HCT116 (cell line): Measurements from ENCODE around the gene NUDT16. TPM values are rescaled to one million over a fixed set of nuclear protein-coding genes. Genes with fewer than 3 reads are reported as not detected.

Source experiments
- ATAC-seq: fragments of 200-7000 bp; cut with Tn5 transposase; 2 replicates; pipeline ENCODE4 v1.9.1; 2020; ENCODE audit warnings: mild to moderate bottlenecking, moderate library complexity
- BruUV-seq: library from RNA; stranded (reverse); fragments of 400-500 nt; replicated peaks from 2 replicates; lab custom pipeline; 2021; lab: Mats Ljungman, UMichigan
- CTCF ChIA-PET: fragments of 300-600 bp; sonication (Branson Sonifier 250); formaldehyde crosslinking; loops from one replicate; lab custom pipeline; 2021; ENCODE audit warnings: antibody characterized with exemption; lab: Charles Lee
- POLR2A ChIA-PET: fragments of 300-600, 350-600 bp; sonication (Branson Sonifier 250); formaldehyde crosslinking; loops from one replicate; lab custom pipeline; 2021; ENCODE audit warnings: antibody characterized with exemption; lab: Charles Lee
- RAD21 ChIA-PET, 2 experiments: fragments of 300-600 bp; sonication (Branson Sonifier 250); formaldehyde crosslinking; loops; one replicate each; lab custom pipeline; 2023; ENCODE audit warnings: low total read pairs in 2 of 2; ENCODE audit not compliant: uncharacterized antibody in 2 of 2, unreplicated experiment in 2 of 2, low non-redundant PET in 1 of 2; lab: Charles Lee
- DNase-seq: peaks from one replicate; pipeline ENCODE4 v3.0.0-alpha.2; 2010; ENCODE audit warnings: low read depth, low spot score
- H2AFZ ChIP-seq: fragments of 200-600 bp; shearing (Covaris generic), sonication (generic); 2 replicates; pipeline ENCODE4 v1.6.1; 2017; ENCODE audit warnings: low read depth, mixed run types, mixed read lengths, antibody characterized with exemption, low read length; ENCODE audit not compliant: poor library complexity, severe bottlenecking
- H3K27ac ChIP-seq: 2 replicates; pipeline ENCODE4 v1.5.1; 2012; ENCODE audit warnings: low read depth, low read length
- H3K27me3 ChIP-seq: fragments of 200-600 bp; sonication (generic); 2 replicates; pipeline ENCODE4 v1.6.1; 2016; ENCODE audit warnings: mixed run types, low read length, mixed read lengths; ENCODE audit not compliant: insufficient read depth
- H3K36me3 ChIP-seq, 2 experiments: fragments of 200-500 bp in 1 of 2; fragments of 200-600 bp in 1 of 2; sonication (Bioruptor generic) in 1 of 2; sonication (generic) in 1 of 2; 2 replicates each; pipeline versions ENCODE4 v1.5.1 to v1.6.1; 2014 to 2016; ENCODE audit warnings: low read length in 2 of 2, inconsistent platforms in 1 of 2, mixed read lengths in 1 of 2, mixed run types in 1 of 2; ENCODE audit not compliant: insufficient read depth in 2 of 2, control insufficient read depth in 1 of 2
- H3K4me1 ChIP-seq, 2 experiments: fragments of 200-600 bp in 1 of 2; sonication (generic) in 1 of 2; 2 replicates each; pipeline versions ENCODE4 v1.5.1 to v1.6.1; 2012 to 2017; ENCODE audit warnings: low read length in 2 of 2, inconsistent platforms in 1 of 2, mild to moderate bottlenecking in 1 of 2, mixed read lengths in 1 of 2, mixed run types in 1 of 2, moderate library complexity in 1 of 2; ENCODE audit not compliant: insufficient read depth in 2 of 2, control insufficient read depth in 1 of 2
- H3K4me2 ChIP-seq: fragments of 200-600 bp; sonication (generic); 2 replicates; pipeline ENCODE4 v1.6.1; 2017; ENCODE audit warnings: mixed run types, low read length, mixed read lengths
- H3K4me3 ChIP-seq, 2 experiments: fragments of 200-600 bp in 1 of 2; sonication (generic) in 1 of 2; replicated peaks in 1 of 2; 2 replicates each; pipeline ENCODE4 v1.5.1; 2011 to 2016; ENCODE audit warnings: low read length in 2 of 2, control low read depth in 1 of 2, low read depth in 1 of 2, mild to moderate bottlenecking in 1 of 2, mixed read lengths in 1 of 2, mixed run types in 1 of 2
- H3K79me2 ChIP-seq: fragments of 200-600 bp; sonication (generic); 2 replicates; pipeline ENCODE4 v1.6.1; 2017; ENCODE audit warnings: mild to moderate bottlenecking, mixed run types, low read length, moderate library complexity, mixed read lengths; ENCODE audit not compliant: insufficient read depth
- H3K9ac ChIP-seq: fragments of 200-600 bp; sonication (generic); 2 replicates; pipeline ENCODE4 v1.6.1; 2016; ENCODE audit warnings: low read length, mixed read lengths
- H3K9me2 ChIP-seq: fragments of 200-600 bp; sonication (generic), shearing (Covaris generic); 2 replicates; pipeline ENCODE4 v1.6.1; 2017; ENCODE audit warnings: mixed run types, mild to moderate bottlenecking, moderate library complexity; ENCODE audit not compliant: insufficient read depth
- H3K9me3 ChIP-seq, 2 experiments: fragments of 200-500 bp in 1 of 2; fragments of 200-600 bp in 1 of 2; sonication (Bioruptor generic) in 1 of 2; sonication (generic) in 1 of 2; 2 replicates each; pipeline ENCODE4 v1.6.1; 2014 to 2017; ENCODE audit warnings: low read length in 2 of 2, mixed read lengths in 2 of 2, inconsistent platforms in 1 of 2, low read depth in 1 of 2, mild to moderate bottlenecking in 1 of 2, mixed run types in 1 of 2, moderate library complexity in 1 of 2; ENCODE audit not compliant: control insufficient read depth in 1 of 2, insufficient read depth in 1 of 2
- H4K20me1 ChIP-seq: fragments of 200-600 bp; sonication (generic), shearing (Covaris generic); 2 replicates; pipeline ENCODE4 v1.6.1; 2017; ENCODE audit warnings: mixed run types, mild to moderate bottlenecking, moderate library complexity; ENCODE audit not compliant: insufficient read depth
- ATF3 ChIP-seq: IDR thresholded peaks from 2 replicates; pipeline ENCODE4 v1.6.1; 2012
- CBX3 ChIP-seq: IDR thresholded peaks from 2 replicates; pipeline ENCODE4 v1.6.1; 2012; ENCODE audit warnings: low read depth
- CEBPB ChIP-seq: IDR thresholded peaks from 2 replicates; pipeline ENCODE4 v1.6.1; 2012; ENCODE audit warnings: low read depth
- EGR1 ChIP-seq: IDR thresholded peaks from 2 replicates; pipeline ENCODE4 v1.6.1; 2012; ENCODE audit warnings: low read depth
- ELF1 ChIP-seq: IDR thresholded peaks from 2 replicates; pipeline ENCODE4 v1.6.1; 2012; ENCODE audit warnings: low read depth, borderline replicate concordance
- EZH2 ChIP-seq: fragments of 200-600 bp; sonication (generic); IDR thresholded peaks from 2 replicates; pipeline ENCODE4 v1.6.1; 2017; ENCODE audit warnings: antibody characterized with exemption, mixed run types
- FOSL1 ChIP-seq: IDR thresholded peaks from 2 replicates; pipeline ENCODE4 v1.6.1; 2012; ENCODE audit warnings: low read depth
- JUND ChIP-seq: IDR thresholded peaks from 2 replicates; pipeline ENCODE4 v1.6.1; 2012
- MAX ChIP-seq: IDR thresholded peaks from 2 replicates; pipeline ENCODE4 v1.6.1; 2012
- POLR2A ChIP-seq: IDR thresholded peaks from 2 replicates; pipeline ENCODE4 v1.7.0; 2011; ENCODE audit warnings: borderline replicate concordance; ENCODE audit not compliant: insufficient read depth, insufficient read length; ENCODE audit errors: extremely low read depth
- POLR2AphosphoS5 ChIP-seq: IDR thresholded peaks from 2 replicates; pipeline ENCODE4 v1.6.1; 2011; ENCODE audit warnings: mild to moderate bottlenecking, low read depth, low read length, moderate library complexity
- RAD21 ChIP-seq: IDR thresholded peaks from 2 replicates; pipeline ENCODE4 v1.6.1; 2012; ENCODE audit warnings: low read depth, mild to moderate bottlenecking
- SIN3A ChIP-seq: IDR thresholded peaks from 2 replicates; pipeline ENCODE4 v1.6.1; 2012; ENCODE audit warnings: low read depth
- SP1 ChIP-seq: IDR thresholded peaks from 2 replicates; pipeline ENCODE4 v1.6.1; 2012; ENCODE audit warnings: low read depth
- SRF ChIP-seq: IDR thresholded peaks from 2 replicates; pipeline ENCODE4 v1.6.1; 2012; ENCODE audit warnings: low read depth
- TCF7L2 ChIP-seq: IDR thresholded peaks from 2 replicates; pipeline ENCODE4 v1.7.0; 2011; ENCODE audit warnings: borderline replicate concordance, inconsistent platforms; ENCODE audit not compliant: insufficient read depth, insufficient read length; ENCODE audit errors: extremely low read depth
- YY1 ChIP-seq: IDR thresholded peaks from 2 replicates; pipeline ENCODE4 v1.6.1; 2011; ENCODE audit warnings: low read length, low read depth, moderate library complexity, mild to moderate bottlenecking; ENCODE audit not compliant: insufficient replicate concordance; ENCODE audit errors: extremely low read depth
- ZNF274 ChIP-seq: fragments of 200-500 bp; sonication (Bioruptor generic); IDR thresholded peaks from 2 replicates; pipeline ENCODE4 v1.6.1; 2014; ENCODE audit warnings: mild to moderate bottlenecking, low read depth, low read length, inconsistent platforms
- intact Hi-C: fragments of 100-400 bp; cut with micrococcal nuclease; formaldehyde crosslinking; loops from 2 replicates; pipeline ENCODE4 v1.10.0; 2022
- total RNA-seq: library from RNA; stranded (reverse); gene quantifications from one replicate; pipeline ENCODE4 v1.2.1, GENCODE V29; 2021; ENCODE audit not compliant: unreplicated experiment
- TF ChIP-seq, protein P1 (sequence below): IDR thresholded peaks from 2 replicates; pipeline ENCODE4 v1.6.1; 2011; ENCODE audit warnings: mild to moderate bottlenecking, low read length, moderate library complexity; ENCODE audit not compliant: insufficient replicate concordance; ENCODE audit errors: extremely low read depth
- TF ChIP-seq, protein P2 (sequence below), 3 experiments: fragments of 200-600 bp in 1 of 3; sonication (generic) in 1 of 3; IDR thresholded peaks in 2 of 3; conservative IDR thresholded peaks in 1 of 3; 2 replicates each; pipeline ENCODE4 v1.5.1; 2012 to 2017; ENCODE audit warnings: low read depth in 2 of 3, low read length in 2 of 3, antibody characterized with exemption in 1 of 3, borderline replicate concordance in 1 of 3, control low read depth in 1 of 3, mild to moderate bottlenecking in 1 of 3, mixed read lengths in 1 of 3, mixed run types in 1 of 3, moderate library complexity in 1 of 3; ENCODE audit not compliant: insufficient read depth in 1 of 3

The NUDT16 gene
- total RNA-seq, 1 experiment from 2014 or later = 9.7 TPM

- intact Hi-C loops = no loop called here
- Histone ChIP-seq H3K27ac (peak overlapping the region; percentile 65), H3K9me3 (no peaks in the 10 kb centered on the region), H3K4me1 (peaks cover 5 to 20% of the 10 kb centered on the region in 2 experiments; a peak in 2 of 4 replicates), H3K4me3 (peak overlapping the region; percentile 79 to 82), H3K4me2 (peak overlapping the region; percentile 96), H3K36me3 (no peaks in the 10 kb centered on the region), H3K9me2 (no peaks in the 10 kb centered on the region), H3K27me3 (no peaks in the 10 kb centered on the region), H3K79me2 (peaks cover 17% of the 10 kb centered on the region), H2AFZ (no peak overlapping the region), H3K9ac (peak overlapping the region; percentile 88), H4K20me1 (no peaks in the 10 kb centered on the region)
- ChIA-PET POLR2A (interaction anchor here (0.8 to 1.7 kb wide), 2 partner anchors 12 to 20 kb away, joined by 3 to 5 read pairs; partner anchors contain the start of gene NUDT16), CTCF (no interaction called here), RAD21 (no interaction called here)
- BruUV-seq = no TSS peak
- peak; percentile 98 for DNase-seq
- peak; percentile 98 for ATAC-seq
- TF ChIP-seq ZNF274 (no peak), ATF3 (no peak), SP1 (peak; percentile 83), CEBPB (no peak), POLR2A (no peak), SRF (no peak; the same call in 1 of the 2 replicates), TCF7L2 (no peak), POLR2AphosphoS5 (no peak), JUND (no peak), ELF1 (no peak), EGR1 (peak; percentile 94), EZH2 (no peak), MAX (peak; percentile 79), YY1 (peak; percentile 45), CBX3 (0 out of 2 replicates have a peak, but pooled peaks have one; percentile 12), SIN3A (peak; percentile 79), RAD21 (no peak), FOSL1 (no peak)
- TF ChIP-seq, protein P1, sequence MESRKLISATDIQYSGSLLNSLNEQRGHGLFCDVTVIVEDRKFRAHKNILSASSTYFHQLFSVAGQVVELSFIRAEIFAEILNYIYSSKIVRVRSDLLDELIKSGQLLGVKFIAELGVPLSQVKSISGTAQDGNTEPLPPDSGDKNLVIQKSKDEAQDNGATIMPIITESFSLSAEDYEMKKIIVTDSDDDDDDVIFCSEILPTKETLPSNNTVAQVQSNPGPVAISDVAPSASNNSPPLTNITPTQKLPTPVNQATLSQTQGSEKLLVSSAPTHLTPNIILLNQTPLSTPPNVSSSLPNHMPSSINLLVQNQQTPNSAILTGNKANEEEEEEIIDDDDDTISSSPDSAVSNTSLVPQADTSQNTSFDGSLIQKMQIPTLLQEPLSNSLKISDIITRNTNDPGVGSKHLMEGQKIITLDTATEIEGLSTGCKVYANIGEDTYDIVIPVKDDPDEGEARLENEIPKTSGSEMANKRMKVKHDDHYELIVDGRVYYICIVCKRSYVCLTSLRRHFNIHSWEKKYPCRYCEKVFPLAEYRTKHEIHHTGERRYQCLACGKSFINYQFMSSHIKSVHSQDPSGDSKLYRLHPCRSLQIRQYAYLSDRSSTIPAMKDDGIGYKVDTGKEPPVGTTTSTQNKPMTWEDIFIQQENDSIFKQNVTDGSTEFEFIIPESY = no peak
- TF ChIP-seq, protein P2, sequence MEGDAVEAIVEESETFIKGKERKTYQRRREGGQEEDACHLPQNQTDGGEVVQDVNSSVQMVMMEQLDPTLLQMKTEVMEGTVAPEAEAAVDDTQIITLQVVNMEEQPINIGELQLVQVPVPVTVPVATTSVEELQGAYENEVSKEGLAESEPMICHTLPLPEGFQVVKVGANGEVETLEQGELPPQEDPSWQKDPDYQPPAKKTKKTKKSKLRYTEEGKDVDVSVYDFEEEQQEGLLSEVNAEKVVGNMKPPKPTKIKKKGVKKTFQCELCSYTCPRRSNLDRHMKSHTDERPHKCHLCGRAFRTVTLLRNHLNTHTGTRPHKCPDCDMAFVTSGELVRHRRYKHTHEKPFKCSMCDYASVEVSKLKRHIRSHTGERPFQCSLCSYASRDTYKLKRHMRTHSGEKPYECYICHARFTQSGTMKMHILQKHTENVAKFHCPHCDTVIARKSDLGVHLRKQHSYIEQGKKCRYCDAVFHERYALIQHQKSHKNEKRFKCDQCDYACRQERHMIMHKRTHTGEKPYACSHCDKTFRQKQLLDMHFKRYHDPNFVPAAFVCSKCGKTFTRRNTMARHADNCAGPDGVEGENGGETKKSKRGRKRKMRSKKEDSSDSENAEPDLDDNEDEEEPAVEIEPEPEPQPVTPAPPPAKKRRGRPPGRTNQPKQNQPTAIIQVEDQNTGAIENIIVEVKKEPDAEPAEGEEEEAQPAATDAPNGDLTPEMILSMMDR (IDR thresholded peaks at IDR 0.05 in 2 of 3, conservative IDR thresholded peaks at IDR 0.05 in 1 of 3; ENCODE audit: borderline replicate concordance in 1 of 3, insufficient read depth in 1 of 3, low read depth in 2 of 3, low read length in 2 of 3) = no peak
Measured at GRCh38 chr3:131361464-131362421, 19.8 kb upstream of the NUDT16 start.
